ENCODE results near the gene BCL11B.

The BCL11B gene

GRCh38 chr14:99317231-99318090 is 45.5 kb upstream of the BCL11B start:
- TF ChIP-seq CTCF (IDR thresholded peaks at IDR 0.05) = no peak

DNA sequence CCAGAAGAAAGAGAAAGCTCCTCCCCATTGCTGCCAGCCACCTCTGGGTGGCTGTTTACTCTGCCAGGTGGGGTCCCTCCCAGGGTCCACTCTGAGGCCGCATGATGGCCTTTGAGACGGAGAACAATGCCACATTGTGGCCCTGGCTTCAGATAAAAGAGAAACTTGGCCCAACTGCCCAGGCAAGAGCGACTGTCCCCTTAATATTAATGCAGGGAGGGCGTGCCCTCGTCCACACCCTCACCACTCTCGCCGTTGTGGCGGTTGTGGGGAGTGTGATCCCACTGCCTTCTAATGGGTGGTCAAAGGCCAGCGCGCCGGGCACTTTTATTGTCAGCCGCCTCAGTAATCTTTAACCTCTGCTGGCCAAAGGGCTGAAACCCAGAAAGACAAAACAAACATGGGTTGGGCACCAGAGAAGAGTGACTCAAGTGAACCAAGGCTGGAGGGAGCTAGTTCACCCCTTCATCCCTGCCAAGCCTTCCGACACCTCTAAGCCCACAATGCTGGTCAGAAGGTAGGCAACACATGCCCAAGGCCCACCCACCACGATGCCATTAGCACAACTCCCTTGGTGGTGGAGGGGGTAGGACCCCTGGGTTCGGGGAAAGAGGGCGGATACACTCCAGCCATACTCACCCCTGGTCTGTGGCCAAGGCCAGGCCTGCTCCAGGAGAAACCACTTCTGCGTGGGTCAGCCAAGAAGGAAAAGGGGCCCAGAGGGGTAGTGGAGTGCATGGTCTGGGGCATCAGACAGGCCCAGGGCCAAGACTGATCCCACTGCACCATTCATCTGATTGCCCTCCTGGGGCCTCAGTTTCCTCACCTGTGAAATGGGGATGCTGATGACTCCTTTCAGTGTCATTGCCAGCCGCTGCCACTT is 44.5 kb upstream of the BCL11B start:
- TF ChIP-seq CTCF (IDR thresholded peaks at IDR 0.05) = no peak

- TF ChIP-seq CTCF (IDR thresholded peaks at IDR 0.05) = no peak
Measured at GRCh38 chr14:99315197-99315596, 43.2 kb upstream of the BCL11B start.

- no peak for TF ChIP-seq CTCF (IDR thresholded peaks at IDR 0.05)
Measured at GRCh38 chr14:99314623-99315022, 42.6 kb upstream of the BCL11B start.

DNA sequence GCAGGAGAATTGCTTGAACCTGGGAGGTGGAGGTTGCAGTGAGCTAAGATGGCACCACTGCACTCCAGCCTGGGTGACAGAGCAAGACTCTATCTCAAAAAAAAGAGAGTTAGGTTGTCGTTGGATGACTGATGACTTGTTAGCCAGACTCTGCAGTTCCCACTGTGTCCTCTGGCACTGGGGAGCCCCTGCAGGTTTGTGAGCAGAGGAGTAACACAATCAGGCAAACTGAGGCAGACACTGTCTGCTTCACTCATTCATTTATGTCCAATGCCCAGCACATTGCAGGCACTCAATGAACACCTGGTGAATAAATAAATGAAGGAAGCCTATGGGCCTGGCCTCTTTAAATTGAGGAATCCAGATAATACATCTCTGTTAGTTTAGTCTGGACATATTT is 41.2 kb upstream of the BCL11B start:
- no peak for TF ChIP-seq CTCF (IDR thresholded peaks at IDR 0.05)

DNA sequence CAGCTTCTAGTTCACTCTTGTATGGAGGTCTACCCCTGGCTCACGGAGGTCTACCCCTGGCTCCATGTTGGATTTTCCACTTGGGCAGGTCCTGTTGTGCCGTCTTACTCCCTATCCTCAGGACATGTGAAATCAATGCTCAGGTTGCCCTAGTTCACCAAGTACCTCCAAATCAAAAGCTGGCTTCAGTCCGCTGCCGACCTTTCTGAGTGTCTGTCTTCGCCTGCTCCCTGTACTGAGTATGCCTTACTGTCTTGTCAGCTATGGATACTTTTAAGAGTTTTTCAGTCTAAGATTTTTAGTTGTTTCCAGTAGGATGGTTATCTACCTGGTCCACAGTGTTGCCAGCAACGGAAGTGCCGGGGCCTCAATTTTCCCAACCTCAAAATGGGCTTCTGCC is 40.1 kb upstream of the BCL11B start:
- TF ChIP-seq CTCF (IDR thresholded peaks at IDR 0.05) = no peak

- no peak for TF ChIP-seq CTCF (IDR thresholded peaks at IDR 0.05)
Measured at GRCh38 chr14:99309220-99309766, 37.3 kb upstream of the BCL11B start.

All from LNCAP (cell line).